PC-3 (cell line): ENCODE data around the gene ARPC5. TPM values are rescaled to one million over a fixed set of nuclear protein-coding genes. Genes with fewer than 3 reads are reported as not detected.

Source experiments
- ATAC-seq: fragments of 200-7000 bp; cut with Tn5 transposase; 2 replicates; pipeline ENCODE4 v1.9.1; 2020; ENCODE audit warnings: mild to moderate bottlenecking, moderate library complexity
- BruUV-seq: library from RNA; stranded (reverse); fragments of 400-500 nt; replicated peaks from 2 replicates; lab custom pipeline; 2021; lab: Mats Ljungman, UMichigan
- CTCF ChIA-PET: fragments of 300-600 bp; sonication (Branson Sonifier 250); formaldehyde crosslinking; loops from one replicate; lab custom pipeline; 2022; ENCODE audit warnings: antibody characterized with exemption; lab: Charles Lee
- POLR2A ChIA-PET: fragments of 300-600 bp; sonication (Branson Sonifier 250); formaldehyde crosslinking; loops from one replicate; lab custom pipeline; 2022; ENCODE audit warnings: antibody characterized with exemption; ENCODE audit not compliant: unreplicated experiment; lab: Charles Lee
- DNase-seq: peaks from one replicate; pipeline ENCODE4 v3.0.0-alpha.2; 2015
- H2AFZ ChIP-seq: fragments of 300-600 bp; sonication (generic); 2 replicates; pipeline ENCODE4 v1.6.0; 2016; ENCODE audit warnings: antibody characterized with exemption, low read length
- H3F3A ChIP-seq: fragments of 300-600 bp; sonication (generic); one replicate; pipeline ENCODE4 v1.6.0; 2017; ENCODE audit warnings: antibody characterized with exemption, low read length, control low read depth, mild to moderate bottlenecking; ENCODE audit not compliant: unreplicated experiment
- H3K27ac ChIP-seq: fragments of 300-600 bp; sonication (generic); 2 replicates; pipeline ENCODE4 v1.5.1; 2016; ENCODE audit warnings: mild to moderate bottlenecking, low read length
- H3K27me3 ChIP-seq: fragments of 300-600 bp; sonication (generic); 2 replicates; pipeline ENCODE4 v1.6.1; 2016; ENCODE audit warnings: low read length, mixed read lengths
- H3K36me3 ChIP-seq: fragments of 300-600 bp; sonication (generic); 2 replicates; pipeline ENCODE4 v1.6.1; 2016; ENCODE audit warnings: low read depth, mixed run types, low read length, mixed read lengths
- H3K4me1 ChIP-seq: fragments of 300-600 bp; sonication (generic); 2 replicates; pipeline ENCODE4 v1.5.1; 2016; ENCODE audit warnings: low read length; ENCODE audit not compliant: insufficient read depth
- H3K4me2 ChIP-seq: fragments of 300-600 bp; sonication (generic); 2 replicates; pipeline ENCODE4 v1.6.0; 2016; ENCODE audit warnings: low read length
- H3K4me3 ChIP-seq: fragments of 300-600 bp; sonication (generic); 2 replicates; pipeline ENCODE4 v1.5.1; 2016; ENCODE audit warnings: mild to moderate bottlenecking, low read length, mixed read lengths
- H3K79me2 ChIP-seq: fragments of 300-600 bp; sonication (generic); 2 replicates; pipeline ENCODE4 v1.6.1; 2017; ENCODE audit warnings: low read length, mixed read lengths
- H3K9ac ChIP-seq: fragments of 300-600 bp; sonication (generic); 2 replicates; pipeline ENCODE4 v1.6.0; 2016; ENCODE audit warnings: mild to moderate bottlenecking, low read length
- H3K9me2 ChIP-seq: fragments of 300-600 bp; sonication (generic); replicated peaks from 2 replicates; pipeline ENCODE4 v1.6.1; 2016; ENCODE audit warnings: mixed run types, low read length, mixed read lengths
- H3K9me3 ChIP-seq: fragments of 300-600 bp; sonication (generic); 2 replicates; pipeline ENCODE4 v1.6.1; 2016; ENCODE audit warnings: low read length, mixed read lengths
- H4K20me1 ChIP-seq: fragments of 300-600 bp; sonication (generic); 2 replicates; pipeline ENCODE4 v1.6.1; 2016; ENCODE audit warnings: low read length, mixed read lengths
- CTCF ChIP-seq: fragments of 300-600 bp; sonication (generic); conservative IDR thresholded peaks from 2 replicates; pipeline ENCODE4 v1.5.1; 2017; ENCODE audit warnings: antibody characterized with exemption, low read depth, mild to moderate bottlenecking, low read length
- EZH2 ChIP-seq: fragments of 300-600 bp; sonication (generic); IDR thresholded peaks from one replicate; pipeline ENCODE4 v1.6.1; 2017; ENCODE audit warnings: antibody characterized with exemption, mild to moderate bottlenecking, low read length; ENCODE audit not compliant: unreplicated experiment
- EZH2phosphoT487 ChIP-seq: fragments of 300-600 bp; sonication (generic); IDR thresholded peaks from 2 replicates; pipeline ENCODE4 v1.6.1; 2018; ENCODE audit warnings: mild to moderate bottlenecking, antibody characterized with exemption, low read length, borderline replicate concordance
- intact Hi-C: fragments of 100-400 bp; cut with micrococcal nuclease; formaldehyde crosslinking; loops from 2 replicates; pipeline ENCODE4 v1.9.0; 2023
- total RNA-seq: library from RNA; depleted of rRNA; stranded (reverse); fragments of >200 nt; gene quantifications from 2 replicates; pipeline ENCODE4 v1.2.3, GENCODE V29; 2014

The ARPC5 gene
- total RNA-seq, 1 experiment from 2014 or later, result 76.1 TPM

GRCh38 chr1:183589874-183590243 is 45.7 kb downstream of the ARPC5 start:
- Histone ChIP-seq H3K36me3 (no peaks in the 10 kb centered on the region), H3K79me2 (no peaks in the 10 kb centered on the region), H2AFZ (no peak overlapping the region), H3K9me2 (no peaks in the 10 kb centered on the region), H3K9me3 (no peaks in the 10 kb centered on the region), H3K27me3 (no peaks in the 10 kb centered on the region), H4K20me1 (no peaks in the 10 kb centered on the region), H3K4me1 (peaks cover 12% of the 10 kb centered on the region), H3K4me3 (no peak overlapping the region), H3K27ac (no peak overlapping the region), H3K4me2 (no peak overlapping the region), H3K9ac (no peak overlapping the region), H3F3A (no peaks in the 10 kb centered on the region)
- BruUV-seq, result TSS peak; percentile 74
- intact Hi-C loops, result loop anchor here (5.0 kb wide), 1 partner anchor 633 kb away; no protein-coding TSS in a partner anchor
- ATAC-seq (no peak), DNase-seq (no peak)
- no peak for TF ChIP-seq EZH2
- no peak for TF ChIP-seq CTCF
- TF ChIP-seq EZH2phosphoT487, result no peak
- CTCF ChIA-PET, result no interaction called here
- POLR2A ChIA-PET, result no interaction called here

DNA sequence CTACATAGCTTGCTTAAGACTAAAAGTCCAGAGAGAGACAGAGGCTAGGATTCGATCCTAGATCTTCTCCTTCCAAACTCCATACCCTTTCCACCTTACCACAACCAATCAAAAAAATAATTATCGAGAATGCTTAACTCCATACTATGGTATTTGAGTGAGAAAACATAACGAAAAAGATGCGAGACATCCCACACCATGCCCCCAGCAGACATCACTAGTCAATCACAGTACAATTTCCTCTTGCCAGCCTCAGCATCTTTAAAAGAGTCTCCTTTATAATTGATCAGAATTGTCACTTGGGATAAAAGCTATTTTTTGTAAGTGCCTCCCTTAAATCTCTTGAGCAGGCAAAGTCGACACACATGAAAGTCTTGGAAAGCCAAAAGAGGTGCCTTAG is 46.2 kb downstream of the ARPC5 start:
- Histone ChIP-seq H3K27me3 (no peaks in the 10 kb centered on the region), H3K4me1 (peaks cover 12% of the 10 kb centered on the region), H3K79me2 (no peaks in the 10 kb centered on the region), H3K4me3 (no peak overlapping the region), H3F3A (no peaks in the 10 kb centered on the region), H3K9ac (no peak overlapping the region), H3K9me3 (no peaks in the 10 kb centered on the region), H2AFZ (no peak overlapping the region), H3K27ac (no peak overlapping the region), H3K4me2 (no peak overlapping the region), H3K9me2 (no peaks in the 10 kb centered on the region), H3K36me3 (no peaks in the 10 kb centered on the region), H4K20me1 (no peaks in the 10 kb centered on the region)
- POLR2A ChIA-PET, result no interaction called here
- no TSS peak for BruUV-seq
- intact Hi-C loops, result loop anchor here (5.0 kb wide), 1 partner anchor 632 kb away; no protein-coding TSS in a partner anchor
- no peak for ATAC-seq
- CTCF ChIA-PET, result no interaction called here
- TF ChIP-seq EZH2, result no peak
- no peak for DNase-seq

DNA sequence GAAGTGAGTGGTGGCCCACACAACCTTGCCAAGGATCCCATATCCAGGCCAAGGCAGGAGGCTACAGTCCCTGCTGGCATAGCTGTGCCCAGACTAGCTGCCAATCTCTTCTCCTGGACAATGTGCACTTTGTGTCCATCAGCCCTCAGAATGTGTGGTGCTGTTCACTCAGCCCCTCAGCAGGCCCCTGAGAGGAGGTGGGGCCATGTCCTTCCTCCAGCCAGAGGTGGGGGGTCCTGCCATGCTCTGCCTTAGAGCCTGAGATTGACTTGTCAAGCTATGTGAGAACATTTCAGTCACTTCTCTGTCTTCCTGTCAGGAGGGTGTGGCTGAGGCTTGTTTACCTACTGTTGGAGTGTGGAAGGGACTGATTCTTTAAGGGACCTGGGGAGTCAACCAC is 46.8 kb downstream of the ARPC5 start:
- TF ChIP-seq EZH2 (no peak), EZH2phosphoT487 (no peak), CTCF (no peak)
- DNase-seq (peak; percentile 35), ATAC-seq (peak; percentile 76)
- Histone ChIP-seq H3K4me3 (no peak overlapping the region), H3K4me2 (peak overlapping the region; percentile 31; the same call in 1 of the 2 replicates), H3K4me1 (peaks cover 12% of the 10 kb centered on the region), H2AFZ (peak overlapping the region; percentile 53; the same call in 1 of the 2 replicates), H3K9me3 (no peaks in the 10 kb centered on the region), H4K20me1 (no peaks in the 10 kb centered on the region), H3K79me2 (no peaks in the 10 kb centered on the region), H3K36me3 (no peaks in the 10 kb centered on the region), H3K27me3 (no peaks in the 10 kb centered on the region), H3K9ac (no peak overlapping the region), H3K9me2 (no peaks in the 10 kb centered on the region), H3F3A (no peaks in the 10 kb centered on the region), H3K27ac (no peak overlapping the region)
- intact Hi-C loops, result loop anchor here (5.0 kb wide), 1 partner anchor 632 kb away; no protein-coding TSS in a partner anchor
- ChIA-PET POLR2A (no interaction called here), CTCF (no interaction called here)
- no TSS peak for BruUV-seq
